IMR-90 (cell line): ENCODE results near the gene OR52E6. TPM values are rescaled to one million over a fixed set of nuclear protein-coding genes. Genes with fewer than 3 reads are reported as not detected.

Source experiments
- ATAC-seq: fragments of 200-7000 bp; cut with Tn5 transposase; 2 replicates; pipeline ENCODE4 v1.9.1; 2020; ENCODE audit warnings: low read depth, mild to moderate bottlenecking, moderate library complexity
- BruUV-seq: library from RNA; stranded (reverse); fragments of 400-500 nt; replicated peaks from 2 replicates; lab custom pipeline; 2021; lab: Mats Ljungman, UMichigan
- CTCF ChIA-PET: fragments of 300-600 bp; formaldehyde crosslinking; extraction: SDS; loops from one replicate; lab custom pipeline; 2021; ENCODE audit warnings: antibody characterized with exemption; lab: Yijun Ruan, JAX
- POLR2A ChIA-PET: fragments of 300-600 bp; sonication (Branson Sonifier 250); formaldehyde crosslinking; loops from one replicate; lab custom pipeline; 2022; ENCODE audit warnings: antibody characterized with exemption; ENCODE audit not compliant: unreplicated experiment; lab: Charles Lee
- DNase-seq: peaks from one replicate; pipeline ENCODE4 v3.0.0; 2013
- H2AFZ ChIP-seq: replicated peaks from 2 replicates; pipeline ENCODE3; 2013; ENCODE audit warnings: low read length, mild to moderate bottlenecking; ENCODE audit not compliant: poor library complexity
- H2AK5ac ChIP-seq: 2 replicates; pipeline ENCODE4 v1.6.1; 2013; ENCODE audit warnings: low read depth, low read length, inconsistent platforms
- H2AK9ac ChIP-seq: replicated peaks from 2 replicates; pipeline ENCODE3; 2013; ENCODE audit warnings: mild to moderate bottlenecking, low read depth, low read length, moderate library complexity; ENCODE audit not compliant: poor library complexity
- H2BK120ac ChIP-seq: 2 replicates; pipeline ENCODE4 v1.6.1; 2013; ENCODE audit warnings: low read depth, low read length, inconsistent platforms
- H2BK15ac ChIP-seq: 3 replicates; pipeline ENCODE4 v1.6.1; 2013; ENCODE audit warnings: low read depth, low read length, inconsistent platforms
- H2BK20ac ChIP-seq: 2 replicates; pipeline ENCODE4 v1.6.1; 2013; ENCODE audit warnings: low read depth, mild to moderate bottlenecking, inconsistent platforms, low read length, moderate library complexity
- H2BK5ac ChIP-seq: 2 replicates; pipeline ENCODE4 v1.6.1; 2013; ENCODE audit warnings: mild to moderate bottlenecking, low read depth, low read length, inconsistent platforms; ENCODE audit not compliant: poor library complexity, severe bottlenecking
- H3K14ac ChIP-seq: replicated peaks from 2 replicates; pipeline ENCODE4 v1.6.1; 2013; ENCODE audit warnings: low read depth, low read length, inconsistent platforms
- H3K18ac ChIP-seq: 2 replicates; pipeline ENCODE4 v1.6.1; 2013; ENCODE audit warnings: low read depth, low read length, control low read depth
- H3K23ac ChIP-seq: 2 replicates; pipeline ENCODE4 v1.6.1; 2013; ENCODE audit warnings: low read depth, low read length, inconsistent platforms
- H3K27ac ChIP-seq: 2 replicates; pipeline ENCODE4 v1.5.1; 2013; ENCODE audit warnings: mild to moderate bottlenecking, control low read depth, low read length; ENCODE audit not compliant: insufficient read depth
- H3K27me3 ChIP-seq: 2 replicates; pipeline ENCODE4 v1.6.1; 2013; ENCODE audit warnings: low read length; ENCODE audit not compliant: control insufficient read depth, insufficient read depth
- H3K36me3 ChIP-seq: 2 replicates; pipeline ENCODE4 v1.6.1; 2013; ENCODE audit warnings: low read length, mixed read lengths; ENCODE audit not compliant: control insufficient read depth, insufficient read depth
- H3K4ac ChIP-seq: 2 replicates; pipeline ENCODE4 v1.6.1; 2013; ENCODE audit warnings: low read depth, low read length, inconsistent platforms
- H3K4me1 ChIP-seq: 2 replicates; pipeline ENCODE4 v1.6.1; 2013; ENCODE audit warnings: low read length, mixed read lengths; ENCODE audit not compliant: control insufficient read depth, insufficient read depth
- H3K4me2 ChIP-seq: 2 replicates; pipeline ENCODE4 v1.6.1; 2013; ENCODE audit warnings: low read depth, mild to moderate bottlenecking, control low read depth, low read length, moderate library complexity
- H3K4me3 ChIP-seq: 2 replicates; pipeline ENCODE4 v1.5.1; 2013; ENCODE audit warnings: low read depth, mild to moderate bottlenecking, control low read depth, low read length, moderate library complexity; ENCODE audit not compliant: insufficient read depth
- H3K56ac ChIP-seq: 2 replicates; pipeline ENCODE4 v1.6.1; 2013; ENCODE audit warnings: low read length, inconsistent platforms; ENCODE audit not compliant: insufficient read depth; ENCODE audit errors: extremely low read depth
- H3K79me1 ChIP-seq, 2 experiments: 2 replicates each; pipeline ENCODE4 v1.6.1; 2013; ENCODE audit warnings: low read length in 2 of 2, inconsistent platforms in 1 of 2, low read depth in 1 of 2
- H3K9ac ChIP-seq: 2 replicates; pipeline ENCODE4 v1.6.1; 2013; ENCODE audit warnings: low read depth, low read length, control low read depth
- H3K9me1 ChIP-seq: 2 replicates; pipeline ENCODE4 v1.6.1; 2013; ENCODE audit warnings: low read length, inconsistent platforms; ENCODE audit not compliant: insufficient read depth
- H3K9me3 ChIP-seq: 2 replicates; pipeline ENCODE4 v1.6.1; 2013; ENCODE audit warnings: low read length; ENCODE audit not compliant: control insufficient read depth, insufficient read depth
- H4K20me1 ChIP-seq: 2 replicates; pipeline ENCODE4 v1.6.1; 2013; ENCODE audit warnings: low read length, inconsistent platforms; ENCODE audit not compliant: insufficient read depth
- H4K5ac ChIP-seq: 2 replicates; pipeline ENCODE4 v1.6.1; 2013; ENCODE audit warnings: mild to moderate bottlenecking, low read depth, low read length, control low read depth
- H4K8ac ChIP-seq, 2 experiments: 2 replicates each; pipeline ENCODE4 v1.6.1; 2013; ENCODE audit warnings: low read depth in 2 of 2, low read length in 2 of 2, control low read depth in 1 of 2, inconsistent platforms in 1 of 2
- H4K91ac ChIP-seq: 2 replicates; pipeline ENCODE4 v1.6.1; 2013; ENCODE audit warnings: low read depth, low read length, inconsistent platforms; ENCODE audit not compliant: insufficient read depth
- CTCF ChIP-seq: conservative IDR thresholded peaks from 2 replicates; pipeline ENCODE4 v1.5.1; 2012; ENCODE audit warnings: mild to moderate bottlenecking, low read depth, low read length, improper control_type of control experiment
- RAD21 ChIP-seq: IDR thresholded peaks from 2 replicates; pipeline ENCODE4 v1.6.1; 2012; ENCODE audit warnings: low read length, improper control_type of control experiment
- SMC3 ChIP-seq: fragments of 150-350 bp; IDR thresholded peaks from 2 replicates; pipeline ENCODE4 v1.6.1; 2016; ENCODE audit warnings: low read depth, mild to moderate bottlenecking, antibody characterized with exemption, low read length, moderate library complexity
- WGBS, 2 experiments: methylation state at CpG; one replicate each; pipeline versions ENCODE4 v1.1.5 to v1.1.7; 2013; ENCODE audit warnings: missing lambda C conversion rate in 2 of 2; ENCODE audit not compliant: insufficient read length in 1 of 2; ENCODE audit errors: extremely low coverage in 2 of 2; 5-methylcytosine and 5-hydroxymethylcytosine counted together
- dilution Hi-C: fragments of 300-500 bp; cut with HindIII; formaldehyde crosslinking; loops from one replicate; pipeline ENCODE4 v1.14.3; 2018; ENCODE audit warnings: low sequenced_read_pairs; ENCODE audit not compliant: unreplicated experiment
- in situ Hi-C: fragments of 300-500 bp; cut with MboI; formaldehyde crosslinking; loops from 3 replicates; pipeline ENCODE4 v1.14.3; 2019; ENCODE audit warnings: low sequenced_read_pairs, inconsistent platforms, mixed read lengths
- intact Hi-C: fragments of 100-400 bp; cut with micrococcal nuclease; formaldehyde crosslinking; loops from 2 replicates; pipeline ENCODE4 v1.10.0; 2022
- polyA plus RNA-seq, 3 experiments: library from polyadenylated mRNA; depleted of rRNA; stranded (reverse); fragments of >200 nt; gene quantifications; 2 replicates each; pipeline ENCODE4 v1.2.3, GENCODE V29; 2012; ENCODE audit warnings: low replicate concordance in 1 of 3
- total RNA-seq: library from RNA; depleted of rRNA; stranded (reverse); fragments of >200 nt; gene quantifications from 2 replicates; pipeline ENCODE4 v1.2.3, GENCODE V29; 2012

The OR52E6 gene
- total and polyA plus RNA-seq, 2 of the 4 experiments (the other 2 are of a cell fraction), result not detected

DNA sequence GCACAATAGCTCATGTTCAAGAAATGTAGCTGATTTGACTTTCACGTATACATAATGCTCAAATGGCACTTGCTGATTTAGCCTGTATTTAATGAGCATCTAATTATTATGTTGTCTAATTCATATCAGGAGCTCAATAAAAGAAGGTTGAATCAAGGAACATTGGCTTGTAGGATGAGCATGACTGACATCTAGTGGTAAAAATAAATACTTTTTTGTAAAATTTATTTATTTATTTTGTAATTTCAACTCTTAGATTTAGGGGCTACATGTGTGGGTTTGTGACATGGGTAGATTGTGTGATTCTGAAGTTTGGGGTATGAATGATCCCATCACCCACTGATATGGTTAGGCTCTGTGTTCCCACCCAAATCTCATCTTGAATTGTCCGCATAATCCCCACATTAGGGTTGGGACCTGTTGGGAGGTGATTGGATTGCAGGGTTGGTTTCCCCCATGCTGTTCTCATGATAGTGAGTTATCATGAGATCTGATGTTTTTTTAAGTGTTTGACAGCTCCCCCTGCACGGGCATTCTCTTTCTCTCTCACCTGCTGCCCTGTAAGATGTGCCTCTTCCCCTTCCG lies 49.6 kb upstream of the OR52E6 start:
- no peak for ATAC-seq
- peak; percentile 6 for DNase-seq
- intact Hi-C loops, result loop anchor here (2.0 to 10.0 kb wide), 2 partner anchors 417 to 461 kb away; no protein-coding TSS in a partner anchor

More for the DNA sequence above, 49.6 kb upstream of the OR52E6 start:
- Histone ChIP-seq H2BK15ac (no peak overlapping the region), H2AK5ac (no peak overlapping the region), H3K23ac (no peak overlapping the region), H3K4me1 (no peaks in the 10 kb centered on the region), H3K79me1 (no peaks in the 10 kb centered on the region), H2AK9ac (no peak overlapping the region), H3K27me3 (no peaks in the 10 kb centered on the region), H3K9me1 (no peaks in the 10 kb centered on the region), H3K14ac (no peak overlapping the region), H3K4ac (no peak overlapping the region), H2BK5ac (no peak overlapping the region), H3K4me2 (no peak overlapping the region), H2BK120ac (no peak overlapping the region), H3K18ac (no peak overlapping the region), H4K91ac (no peak overlapping the region), H3K9ac (no peak overlapping the region), H3K4me3 (no peak overlapping the region), H3K27ac (no peak overlapping the region), H3K56ac (no peak overlapping the region), H2BK20ac (no peak overlapping the region), H4K20me1 (no peaks in the 10 kb centered on the region), H3K9me3 (no peaks in the 10 kb centered on the region), H3K36me3 (no peaks in the 10 kb centered on the region), H4K8ac (no peak overlapping the region), H2AFZ (no peak overlapping the region), H4K5ac (no peak overlapping the region)
- ChIA-PET POLR2A (no interaction called here), CTCF (interaction anchor here (0.6 to 1.1 kb wide), 5 partner anchors 14 to 1528 kb away, joined by 3 to 6 read pairs (median 4); no protein-coding TSS in a partner anchor)
- dilution Hi-C loops (no loop called here), in situ Hi-C loops (no loop called here)
- TF ChIP-seq CTCF (peak; percentile 44), RAD21 (peak; percentile 33; the same call in 1 of the 2 replicates), SMC3 (no peak)
- BruUV-seq, result no TSS peak
- WGBS, 2 experiments, result no CpG with 5 or more reads among the region's 4 CpGs
